CD4-positive, alpha-beta T cell treated with Interleukin-2 at 100 ng/mL for 4 hours (primary cell): ENCODE measurements around the gene MUL1.

Experiments used
- DNase-seq: peaks from one replicate; pipeline ENCODE4 v3.0.0-alpha.2; 2020; ENCODE audit warnings: low spot score

The MUL1 gene

DNA sequence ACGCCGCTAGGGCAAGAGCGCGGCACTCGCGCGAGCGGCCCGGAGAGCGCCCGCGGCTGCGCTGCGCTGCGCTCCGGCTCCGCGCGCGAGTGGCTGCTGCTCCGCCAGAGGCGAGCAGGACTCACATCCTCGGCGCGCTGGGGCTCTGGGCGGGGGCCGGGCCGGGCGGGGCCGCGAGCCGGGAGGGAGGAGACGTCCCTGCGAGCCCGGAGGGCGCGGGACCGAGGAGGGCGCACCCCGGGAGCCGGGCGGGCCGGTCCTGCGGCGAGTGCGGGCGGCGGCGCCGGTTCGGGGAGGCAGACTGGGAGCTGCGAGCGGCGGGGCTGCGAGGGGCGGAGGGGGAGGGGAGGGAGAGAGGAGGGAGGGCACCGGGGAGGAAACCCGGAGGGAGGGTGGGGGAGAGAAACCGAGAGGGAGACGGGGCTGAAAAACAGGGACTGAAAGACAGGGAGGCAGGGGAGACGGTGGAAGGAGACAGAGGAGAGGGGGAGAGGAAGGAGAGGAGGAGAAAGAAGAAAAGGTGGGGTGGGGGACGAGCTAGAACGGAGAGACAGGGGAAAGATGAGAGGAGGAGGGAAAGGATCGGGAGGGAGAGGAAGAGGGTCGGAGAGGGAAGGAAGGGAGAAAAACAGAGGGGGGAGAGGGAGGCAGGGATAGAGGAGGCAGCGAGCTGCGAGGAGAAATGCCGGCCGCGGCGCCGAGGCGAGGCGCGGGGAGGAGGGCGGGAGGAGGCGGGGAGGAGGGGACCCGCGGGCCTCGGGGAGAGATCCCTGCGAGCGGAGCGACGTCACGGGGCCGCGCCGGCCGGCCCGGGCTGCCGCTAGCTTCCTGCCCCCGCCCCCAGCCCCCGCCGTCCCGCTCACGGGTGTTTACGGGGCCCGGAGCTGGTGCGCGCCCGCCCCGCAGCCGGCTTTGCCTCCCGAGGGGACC is 22.2 kb downstream of the MUL1 start, which contains the start of gene CAMK2N1:
Gene CAMK2N1 (minus strand): TSS at position 684 of the 930 bp plus-strand sequence. CDS start 831 bp downstream, outside the sequence.
- DNase-seq, result peak; percentile 54

- no peak for DNase-seq
Observed at GRCh38 chr1:20484519-20485462, 23.2 kb downstream of the MUL1 start.

GRCh38 chr1:20483833-20484518 is 24.0 kb downstream of the MUL1 start:
- no peak for DNase-seq

- no peak for DNase-seq
Observed at GRCh38 chr1:20483098-20483832, 24.7 kb downstream of the MUL1 start.

GRCh38 chr1:20481643-20482498 is 26.1 kb downstream of the MUL1 start:
- no peak for DNase-seq

GRCh38 chr1:20480951-20481617 is 26.9 kb downstream of the MUL1 start:
- DNase-seq, result no peak

GRCh38 chr1:20480243-20480944 is 27.6 kb downstream of the MUL1 start:
- no peak for DNase-seq

GRCh38 chr1:20479840-20480239 is 28.1 kb downstream of the MUL1 start:
- no peak for DNase-seq

- no peak for DNase-seq
Observed at GRCh38 chr1:20478057-20478635, 29.8 kb downstream of the MUL1 start.

DNA sequence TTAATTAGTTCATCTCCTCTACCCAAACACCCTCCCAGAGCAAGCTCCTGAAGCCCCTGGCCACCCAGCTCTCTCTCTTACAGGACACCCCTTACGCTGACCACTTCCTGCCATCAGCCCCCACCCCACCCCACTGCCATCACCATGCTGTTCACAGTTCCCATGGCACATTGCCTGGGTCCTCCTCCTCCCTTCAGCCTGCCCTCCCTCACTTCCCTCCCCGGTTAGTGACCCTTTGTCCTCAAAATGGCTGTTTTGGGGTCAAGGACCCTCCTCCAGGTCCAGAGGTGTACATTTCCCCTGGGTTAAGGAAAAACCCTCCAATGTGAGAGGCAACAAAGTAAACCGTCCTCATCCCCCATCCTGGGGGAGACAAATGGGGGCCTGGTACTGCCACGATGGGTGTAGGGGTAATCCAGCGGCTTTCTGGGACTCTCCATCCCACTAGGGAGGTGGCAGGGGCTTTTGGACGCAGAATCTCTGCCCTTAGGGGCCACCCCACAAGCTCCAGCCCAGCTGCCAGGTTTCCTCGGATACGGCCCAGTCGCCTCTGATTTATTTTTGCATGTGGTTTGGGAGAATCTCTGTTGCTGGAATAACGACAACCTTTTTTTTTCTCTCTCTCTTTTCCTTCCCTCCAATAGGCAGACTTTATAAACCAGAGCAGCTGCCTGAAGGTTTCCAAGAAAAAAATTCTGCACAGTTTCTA is 30.4 kb downstream of the MUL1 start:
- no peak for DNase-seq

- no peak for DNase-seq
Observed at GRCh38 chr1:20476265-20477038, 31.5 kb downstream of the MUL1 start.

DNA sequence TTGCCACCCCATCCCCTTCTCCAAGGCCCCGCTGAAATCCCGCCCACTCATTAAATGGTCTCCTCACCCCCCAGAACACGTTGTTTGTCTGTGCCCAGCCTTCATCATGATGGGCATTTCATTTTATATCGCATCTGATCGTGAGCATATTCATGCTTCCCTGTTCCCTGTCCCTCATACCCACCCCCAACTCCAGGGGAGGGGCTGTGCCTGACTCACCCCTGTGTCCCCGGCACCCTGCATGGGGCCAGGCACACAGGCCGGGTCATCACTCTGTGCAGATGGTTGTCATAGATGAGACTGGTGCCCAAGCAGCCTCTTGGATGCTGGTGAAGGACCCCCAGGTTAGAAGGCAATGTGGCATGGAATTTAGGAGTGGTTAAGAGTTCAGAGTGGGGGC is 33.0 kb downstream of the MUL1 start:
- no peak for DNase-seq

GRCh38 chr1:20474333-20474975 is 33.5 kb downstream of the MUL1 start:
- no peak for DNase-seq

GRCh38 chr1:20473894-20474293 is 34.1 kb downstream of the MUL1 start:
- no peak for DNase-seq

GRCh38 chr1:20472860-20473711 is 34.9 kb downstream of the MUL1 start:
- DNase-seq, result no peak

GRCh38 chr1:20472121-20472520 is 35.8 kb downstream of the MUL1 start:
- DNase-seq, result no peak
